Loucy (cell line): ENCODE measurements around the gene ASPG.

Experiments
- CTCF ChIP-seq: fragments of 200-600 bp; sonication (generic); conservative IDR thresholded peaks from 2 replicates; pipeline ENCODE4 v1.5.1; 2014; ENCODE audit warnings: mild to moderate bottlenecking, antibody characterized with exemption, low read length
- EZH2phosphoT487 ChIP-seq: fragments of 200-600 bp; IDR thresholded peaks from 2 replicates; pipeline ENCODE4 v1.6.1; 2018; ENCODE audit warnings: antibody characterized with exemption, mild to moderate bottlenecking, moderate library complexity, borderline replicate concordance

- TF ChIP-seq CTCF (no peak), EZH2phosphoT487 (no peak)
These were observed 5.8 kb downstream of the ASPG start for GRCh38 chr14:104091061-104091926.
